Duodenal mucosa (tissue), 2 donors: ENCODE results near the gene TUBGCP2.
A peak's percentile ranks its signal among the peaks of the same experiment; 100 is the strongest.

ENCODE experiments used
- H3K27ac ChIP-seq: one replicate; pipeline ENCODE4 v1.7.0; 2013; ENCODE audit warnings: low read depth, low read length
- H3K27me3 ChIP-seq, 2 donors: one replicate each; pipeline ENCODE4 v1.7.0; 2013; ENCODE audit warnings: low read length in 2 of 2, control low read depth in 1 of 2; ENCODE audit not compliant: insufficient read depth in 2 of 2, control insufficient read depth in 1 of 2
- H3K36me3 ChIP-seq, 2 donors: one replicate each; pipeline ENCODE4 v1.7.0; 2013; ENCODE audit warnings: low read length in 2 of 2, control low read depth in 1 of 2; ENCODE audit not compliant: insufficient read depth in 2 of 2, control insufficient read depth in 1 of 2
- H3K4me1 ChIP-seq, 2 donors: one replicate each; pipeline ENCODE4 v1.7.0; 2013; ENCODE audit warnings: low read length in 2 of 2, control low read depth in 1 of 2; ENCODE audit not compliant: insufficient read depth in 2 of 2, control insufficient read depth in 1 of 2
- H3K4me3 ChIP-seq, 2 donors: one replicate each; pipeline ENCODE4 v1.7.0; 2013; ENCODE audit warnings: low read length in 2 of 2, low read depth in 1 of 2
- H3K9ac ChIP-seq, 2 donors: one replicate each; pipeline ENCODE4 v1.7.0; 2013; ENCODE audit warnings: low read length in 2 of 2, low read depth in 1 of 2
- H3K9me3 ChIP-seq, 2 donors: one replicate each; pipeline ENCODE4 v1.7.0; 2013; ENCODE audit warnings: low read length in 2 of 2, control low read depth in 1 of 2; ENCODE audit not compliant: control insufficient read depth in 1 of 2

TUBGCP2 gene

GRCh38 chr10:133274751-133275683 lies 33.7 kb downstream of the TUBGCP2 start:
- Histone ChIP-seq H3K9ac (peak overlapping the region in 1 of 2 donors; percentile 56), H3K36me3 (peaks cover 4 to 8% of the 10 kb centered on the region in 2 donors), H3K27ac (peak overlapping the region; percentile 10), H3K4me1 (peaks cover 9 to 38% of the 10 kb centered on the region in 2 donors), H3K27me3 (peaks cover 13 to 22% of the 10 kb centered on the region in 2 donors), H3K4me3 (peak overlapping the region; percentile 59 to 63), H3K9me3 (no peaks in the 10 kb centered on the region)

GRCh38 chr10:133273534-133274143 lies 35.0 kb downstream of the TUBGCP2 start:
- Histone ChIP-seq H3K9me3 (no peaks in the 10 kb centered on the region), H3K9ac (no peak overlapping the region), H3K4me3 (no peak overlapping the region), H3K4me1 (peaks cover 9 to 31% of the 10 kb centered on the region in 2 donors), H3K27ac (no peak overlapping the region), H3K27me3 (peaks cover 13 to 22% of the 10 kb centered on the region in 2 donors), H3K36me3 (peaks cover 3 to 5% of the 10 kb centered on the region in 2 donors)

- Histone ChIP-seq H3K9ac (no peak overlapping the region), H3K36me3 (peaks cover 3 to 5% of the 10 kb centered on the region in 2 donors), H3K4me3 (no peak overlapping the region), H3K27me3 (peaks cover 13 to 22% of the 10 kb centered on the region in 2 donors), H3K4me1 (peaks cover 2 to 25% of the 10 kb centered on the region in 2 donors), H3K9me3 (no peaks in the 10 kb centered on the region), H3K27ac (no peak overlapping the region)
Measured at GRCh38 chr10:133272964-133273420, 35.7 kb downstream of the TUBGCP2 start.

- Histone ChIP-seq H3K27me3 (peaks cover 13 to 22% of the 10 kb centered on the region in 2 donors), H3K4me1 (peaks cover 0 to 20% of the 10 kb centered on the region in 2 donors), H3K9me3 (no peaks in the 10 kb centered on the region), H3K9ac (no peak overlapping the region), H3K27ac (no peak overlapping the region), H3K4me3 (no peak overlapping the region), H3K36me3 (peaks cover 3 to 5% of the 10 kb centered on the region in 2 donors)
Measured at GRCh38 chr10:133272301-133272963, 36.2 kb downstream of the TUBGCP2 start.

GRCh38 chr10:133271521-133272300 lies 37.0 kb downstream of the TUBGCP2 start:
- H3K4me1 ChIP-seq, result peaks cover 0 to 15% of the 10 kb centered on the region in 2 donors
- H3K36me3 ChIP-seq, result peaks cover 3 to 5% of the 10 kb centered on the region in 2 donors
- H3K9ac ChIP-seq, result no peak overlapping the region
- H3K4me3 ChIP-seq, result no peak overlapping the region
- H3K9me3 ChIP-seq, result no peaks in the 10 kb centered on the region
- no peak overlapping the region for H3K27ac ChIP-seq
- peaks cover 13 to 22% of the 10 kb centered on the region in 2 donors for H3K27me3 ChIP-seq

GRCh38 chr10:133270773-133271297 lies 37.8 kb downstream of the TUBGCP2 start:
- Histone ChIP-seq H3K36me3 (peaks cover 3 to 5% of the 10 kb centered on the region in 2 donors), H3K9me3 (no peaks in the 10 kb centered on the region), H3K4me3 (no peak overlapping the region), H3K4me1 (peaks cover 0 to 10% of the 10 kb centered on the region in 2 donors), H3K9ac (no peak overlapping the region), H3K27me3 (peaks cover 4 to 14% of the 10 kb centered on the region in 2 donors), H3K27ac (no peak overlapping the region)

GRCh38 chr10:133270204-133270603 lies 38.5 kb downstream of the TUBGCP2 start:
- Histone ChIP-seq H3K27me3 (peaks cover 4 to 8% of the 10 kb centered on the region in 2 donors), H3K9ac (no peak overlapping the region), H3K4me1 (peaks cover 0 to 14% of the 10 kb centered on the region in 2 donors), H3K4me3 (no peak overlapping the region), H3K9me3 (no peaks in the 10 kb centered on the region), H3K27ac (no peak overlapping the region), H3K36me3 (peaks cover 3 to 5% of the 10 kb centered on the region in 2 donors)

- H3K36me3 ChIP-seq, result peaks cover 3 to 5% of the 10 kb centered on the region in 2 donors
- no peaks in the 10 kb centered on the region for H3K9me3 ChIP-seq
- no peaks in the 10 kb centered on the region for H3K27me3 ChIP-seq
- no peak overlapping the region for H3K9ac ChIP-seq
- H3K4me3 ChIP-seq, result no peak overlapping the region
- peaks cover 1 to 15% of the 10 kb centered on the region in 2 donors for H3K4me1 ChIP-seq
- H3K27ac ChIP-seq, result no peak overlapping the region
Measured at GRCh38 chr10:133269367-133269766, 39.3 kb downstream of the TUBGCP2 start.

GRCh38 chr10:133268532-133268931 lies 40.1 kb downstream of the TUBGCP2 start:
- Histone ChIP-seq H3K9ac (no peak overlapping the region), H3K4me1 (peaks cover 4 to 16% of the 10 kb centered on the region in 2 donors), H3K4me3 (no peak overlapping the region), H3K36me3 (peaks cover 3 to 5% of the 10 kb centered on the region in 2 donors), H3K27ac (no peak overlapping the region), H3K27me3 (no peaks in the 10 kb centered on the region), H3K9me3 (no peaks in the 10 kb centered on the region)
